Measurements from ENCODE around the gene CBL. TPM values are rescaled to one million over a fixed set of nuclear protein-coding genes. Genes with fewer than 3 reads are reported as not detected.

Gene CBL
- total RNA-seq, 1 donor from 2014 or later: 15.5 TPM

DNA sequence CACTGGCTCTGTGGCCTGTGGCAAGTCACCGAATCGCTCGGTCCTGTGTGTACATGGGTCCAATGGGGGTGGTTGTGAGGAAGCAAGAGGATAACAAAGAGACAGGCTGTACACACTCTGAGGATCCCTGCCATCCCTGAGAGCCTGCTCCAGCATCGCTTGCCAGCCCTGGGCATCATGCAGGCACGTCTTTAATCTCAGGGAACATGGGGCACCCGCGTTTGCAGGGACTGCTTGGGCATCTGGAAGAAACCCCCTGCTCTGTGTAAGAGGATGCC, 135.8 kb downstream of the CBL start:
- H3K27ac ChIP-seq: no peak overlapping the region
- intact Hi-C loops (cut with DNase I): no loop called here
- H3K9me3 ChIP-seq: no peaks in the 10 kb centered on the region
- no peak for DNase-seq (ENCODE audit: extremely low spot score in 2 of 2)
- peaks cover 46% of the 10 kb centered on the region for H3K4me1 ChIP-seq
- no peaks in the 10 kb centered on the region for H3K36me3 ChIP-seq
- H3K4me3 ChIP-seq: no peak overlapping the region
- TF ChIP-seq, protein P1, sequence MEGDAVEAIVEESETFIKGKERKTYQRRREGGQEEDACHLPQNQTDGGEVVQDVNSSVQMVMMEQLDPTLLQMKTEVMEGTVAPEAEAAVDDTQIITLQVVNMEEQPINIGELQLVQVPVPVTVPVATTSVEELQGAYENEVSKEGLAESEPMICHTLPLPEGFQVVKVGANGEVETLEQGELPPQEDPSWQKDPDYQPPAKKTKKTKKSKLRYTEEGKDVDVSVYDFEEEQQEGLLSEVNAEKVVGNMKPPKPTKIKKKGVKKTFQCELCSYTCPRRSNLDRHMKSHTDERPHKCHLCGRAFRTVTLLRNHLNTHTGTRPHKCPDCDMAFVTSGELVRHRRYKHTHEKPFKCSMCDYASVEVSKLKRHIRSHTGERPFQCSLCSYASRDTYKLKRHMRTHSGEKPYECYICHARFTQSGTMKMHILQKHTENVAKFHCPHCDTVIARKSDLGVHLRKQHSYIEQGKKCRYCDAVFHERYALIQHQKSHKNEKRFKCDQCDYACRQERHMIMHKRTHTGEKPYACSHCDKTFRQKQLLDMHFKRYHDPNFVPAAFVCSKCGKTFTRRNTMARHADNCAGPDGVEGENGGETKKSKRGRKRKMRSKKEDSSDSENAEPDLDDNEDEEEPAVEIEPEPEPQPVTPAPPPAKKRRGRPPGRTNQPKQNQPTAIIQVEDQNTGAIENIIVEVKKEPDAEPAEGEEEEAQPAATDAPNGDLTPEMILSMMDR (IDR thresholded peaks at IDR 0.05): no peak
- TF ChIP-seq POLR2AphosphoS5 (IDR thresholded peaks at IDR 0.05; ENCODE audit: insufficient read depth in 1 of 2, low read depth in 1 of 2) (no peak), POLR2A (IDR thresholded peaks at IDR 0.05) (no peak)
- no peaks in the 10 kb centered on the region for H3K27me3 ChIP-seq

DNA sequence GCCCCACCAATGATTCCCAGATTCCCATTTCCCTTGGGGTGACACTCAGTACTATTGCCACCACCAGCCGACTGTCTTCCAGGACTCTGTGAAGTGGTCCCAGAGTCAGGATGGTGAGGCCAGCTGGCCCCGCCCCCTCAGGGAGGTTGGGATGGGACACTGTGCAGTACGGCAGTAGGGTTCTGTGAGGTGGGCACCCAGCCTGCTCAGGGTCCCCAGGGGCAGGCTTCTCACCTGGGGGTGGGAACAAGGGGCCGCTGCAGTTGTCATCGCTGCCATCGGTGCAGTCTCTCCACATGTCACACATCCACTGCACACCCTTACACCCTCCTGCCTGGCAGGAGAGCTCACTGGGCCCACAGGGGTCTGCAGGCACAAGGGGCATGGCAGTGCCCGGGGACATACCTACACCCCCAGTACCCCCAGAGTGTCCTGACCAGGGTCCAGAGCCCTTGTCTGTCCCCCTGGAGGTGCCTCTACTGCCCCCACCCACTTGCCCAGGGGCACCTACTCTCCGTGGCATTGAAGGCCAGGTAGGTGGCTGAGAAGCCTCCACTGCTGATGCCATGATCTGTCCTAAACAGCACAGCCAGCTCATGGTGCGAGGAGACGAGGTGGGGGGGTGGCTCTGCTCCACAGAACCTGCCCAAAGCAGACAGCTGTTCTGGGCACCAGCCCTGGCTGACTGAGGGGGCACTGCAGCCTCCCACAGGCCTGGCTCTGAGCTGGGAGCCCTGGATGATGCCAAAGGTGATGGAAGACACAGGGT, 136.4 kb downstream of the CBL start:
- Histone ChIP-seq H3K27ac (no peak overlapping the region), H3K27me3 (no peaks in the 10 kb centered on the region), H3K4me1 (peaks cover 41% of the 10 kb centered on the region), H3K36me3 (no peaks in the 10 kb centered on the region), H3K9me3 (no peaks in the 10 kb centered on the region), H3K4me3 (no peak overlapping the region)
- no peak for DNase-seq (ENCODE audit: extremely low spot score in 2 of 2)
- TF ChIP-seq, protein P1 (IDR thresholded peaks at IDR 0.05): no peak
- TF ChIP-seq POLR2A (IDR thresholded peaks at IDR 0.05) (no peak), POLR2AphosphoS5 (IDR thresholded peaks at IDR 0.05; ENCODE audit: insufficient read depth in 1 of 2, low read depth in 1 of 2) (no peak)
- intact Hi-C loops (cut with DNase I): no loop called here

DNA sequence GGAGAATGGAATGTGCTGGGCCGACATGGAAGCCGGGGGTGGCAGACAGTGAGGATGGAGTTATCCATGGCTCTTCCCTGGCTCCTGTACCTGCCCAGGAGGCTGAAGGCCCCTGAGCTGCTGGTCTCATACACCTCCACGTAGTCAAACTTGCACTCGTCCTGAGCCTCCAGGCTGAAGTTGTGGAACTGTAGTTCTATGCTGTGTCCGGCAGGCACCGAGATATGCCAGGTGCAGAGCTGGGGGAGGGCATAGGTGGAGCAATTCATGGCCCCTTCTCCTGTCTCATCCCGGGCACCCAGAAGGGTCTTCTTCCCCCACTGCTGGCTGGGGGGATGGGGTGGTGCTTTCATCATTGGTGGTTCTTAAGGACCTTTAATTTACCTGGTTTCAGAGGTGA, 137.6 kb downstream of the CBL start:
- TF ChIP-seq POLR2AphosphoS5 (IDR thresholded peaks at IDR 0.05; ENCODE audit: insufficient read depth in 1 of 2, low read depth in 1 of 2) (no peak), POLR2A (IDR thresholded peaks at IDR 0.05) (no peak)
- TF ChIP-seq, protein P1 (IDR thresholded peaks at IDR 0.05): no peak
- DNase-seq (ENCODE audit: extremely low spot score in 2 of 2): no peak
- H3K27me3 ChIP-seq: no peaks in the 10 kb centered on the region
- no peak overlapping the region for H3K4me3 ChIP-seq
- intact Hi-C loops (cut with DNase I): no loop called here
- peaks cover 29% of the 10 kb centered on the region for H3K4me1 ChIP-seq
- H3K9me3 ChIP-seq: no peaks in the 10 kb centered on the region
- H3K27ac ChIP-seq: no peak overlapping the region
- no peaks in the 10 kb centered on the region for H3K36me3 ChIP-seq

DNA sequence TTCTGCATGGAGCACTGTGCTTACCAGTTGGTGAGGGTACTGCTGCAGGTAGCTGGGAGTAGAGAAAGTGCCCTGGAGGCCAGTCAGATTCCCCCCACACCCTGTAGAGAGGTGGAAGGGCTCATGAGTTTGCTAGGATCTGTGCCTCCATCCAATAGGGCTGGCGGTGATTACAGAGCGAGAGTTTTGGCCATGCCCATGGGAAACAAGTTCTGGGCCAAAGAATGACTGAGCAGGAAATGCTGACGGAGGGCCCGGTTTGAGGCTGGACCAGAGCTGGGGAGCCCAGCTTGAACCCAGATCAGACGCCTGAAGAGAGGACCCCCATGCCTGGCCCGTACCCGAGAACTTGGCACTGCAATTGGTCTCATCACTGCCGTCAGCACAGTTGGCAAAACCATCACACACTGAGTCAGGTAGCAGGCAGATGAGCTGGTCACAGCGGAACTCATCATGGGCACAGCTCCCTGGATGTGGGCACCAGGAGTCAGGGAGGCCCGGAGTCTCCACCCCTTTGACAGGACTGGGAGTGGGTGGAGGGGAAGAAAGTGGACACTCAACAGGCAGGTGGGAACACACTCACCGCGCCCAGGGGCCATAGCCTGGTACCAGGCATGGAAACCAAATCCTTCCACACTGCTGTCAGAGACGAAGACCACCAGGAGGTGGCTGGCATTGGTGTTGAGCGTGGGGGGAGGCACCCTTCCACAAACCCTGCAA, 138.3 kb downstream of the CBL start:
- Histone ChIP-seq H3K36me3 (no peaks in the 10 kb centered on the region), H3K4me3 (no peak overlapping the region), H3K9me3 (no peaks in the 10 kb centered on the region), H3K4me1 (peaks cover 22% of the 10 kb centered on the region), H3K27me3 (no peaks in the 10 kb centered on the region), H3K27ac (no peak overlapping the region)
- no peak for TF ChIP-seq POLR2A (IDR thresholded peaks at IDR 0.05)
- no peak for TF ChIP-seq POLR2AphosphoS5 (IDR thresholded peaks at IDR 0.05; ENCODE audit: insufficient read depth in 1 of 2, low read depth in 1 of 2)
- TF ChIP-seq, protein P1 (IDR thresholded peaks at IDR 0.05): no peak
- no peak for DNase-seq (ENCODE audit: extremely low spot score in 2 of 2)
- intact Hi-C loops (cut with DNase I): no loop called here

DNA sequence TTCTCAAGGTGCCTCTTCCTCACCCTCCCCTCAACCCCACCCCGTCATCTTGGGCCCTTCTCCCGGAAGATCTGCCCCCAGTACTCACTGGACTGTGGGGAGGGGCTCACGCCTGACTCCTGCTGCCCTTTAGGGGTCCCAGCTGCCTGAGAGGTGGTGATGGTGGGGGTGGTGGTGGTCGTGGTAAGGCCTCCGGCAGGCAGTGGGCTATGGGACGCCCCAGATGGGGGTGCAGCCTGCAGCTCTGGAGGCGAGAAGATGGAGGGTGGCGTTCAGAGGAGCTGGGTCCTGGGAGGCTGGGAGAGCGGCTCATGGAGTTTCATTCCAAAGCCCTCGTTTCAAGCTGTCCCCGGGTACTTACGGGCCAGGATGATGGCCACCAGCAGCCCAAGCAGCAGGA, 139.5 kb downstream of the CBL start:
- no peaks in the 10 kb centered on the region for H3K27me3 ChIP-seq
- no peaks in the 10 kb centered on the region for H3K9me3 ChIP-seq
- no peak for DNase-seq (ENCODE audit: extremely low spot score in 2 of 2)
- H3K4me3 ChIP-seq: no peak overlapping the region
- no peaks in the 10 kb centered on the region for H3K36me3 ChIP-seq
- TF ChIP-seq POLR2AphosphoS5 (IDR thresholded peaks at IDR 0.05; ENCODE audit: insufficient read depth in 1 of 2, low read depth in 1 of 2): no peak
- TF ChIP-seq POLR2A (IDR thresholded peaks at IDR 0.05): no peak
- TF ChIP-seq, protein P1 (IDR thresholded peaks at IDR 0.05): no peak
- intact Hi-C loops (cut with DNase I): no loop called here
- peaks cover 10% of the 10 kb centered on the region for H3K4me1 ChIP-seq
- H3K27ac ChIP-seq: no peak overlapping the region
